ENCODE results near the gene CDK6. TPM values are rescaled to one million over a fixed set of nuclear protein-coding genes. Genes with fewer than 3 reads are reported as not detected.
A peak's percentile ranks its signal among the peaks of the same experiment; 100 is the strongest.

CDK6 gene
- total and polyA plus RNA-seq, 10 of the 15 experiments (the other 5 are each of a cell fraction or from before 2014, with no cell fraction given): 8.0 to 118 (median 45.8) TPM

DNA sequence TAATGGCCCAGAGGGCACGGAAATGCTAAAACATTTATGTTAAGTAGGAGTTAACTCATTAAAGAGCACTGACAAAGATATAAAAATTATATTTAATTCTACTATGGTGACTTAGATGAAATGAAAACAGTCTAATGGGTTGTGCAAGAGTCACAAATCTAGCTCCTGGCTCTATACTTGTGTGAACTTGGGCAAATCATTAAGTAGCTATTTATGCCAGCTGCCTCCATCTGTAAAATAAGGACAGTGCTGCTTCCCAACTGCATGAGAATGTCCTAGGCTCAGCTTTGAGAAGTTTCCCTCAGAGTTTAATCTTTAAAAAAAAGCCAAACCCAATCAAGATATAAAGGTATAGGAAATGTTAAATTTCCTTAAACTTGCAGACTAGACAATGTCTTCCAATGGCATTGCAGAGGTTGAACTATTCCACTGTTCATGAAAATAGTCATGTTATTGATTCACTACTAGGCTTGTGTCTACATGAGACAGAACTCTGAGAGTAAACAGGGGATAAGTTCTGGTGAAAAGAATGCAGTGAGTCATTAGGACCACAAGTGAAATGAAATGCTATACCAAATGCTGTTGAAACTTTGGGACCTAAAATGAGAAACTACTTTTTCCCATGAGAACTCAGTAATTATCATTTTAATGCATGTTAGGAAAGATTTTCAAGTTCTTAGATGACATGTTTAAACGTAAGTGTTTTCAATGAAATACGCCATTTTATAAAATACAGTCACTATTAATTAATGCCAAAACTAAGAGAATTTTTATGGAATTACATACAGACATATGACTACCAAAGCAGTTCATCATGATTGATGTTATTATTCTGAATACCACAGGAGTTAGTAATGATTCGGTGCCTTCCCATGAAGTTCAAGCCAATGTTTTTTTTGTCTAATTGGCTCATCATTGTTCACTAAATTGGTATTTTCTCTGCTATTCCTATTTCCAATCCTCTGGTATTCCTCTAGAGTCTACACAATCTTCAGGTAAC is 84.2 kb downstream of the CDK6 start:
- no peak overlapping the region for H3K27ac ChIP-seq (ENCODE audit: control insufficient read depth, insufficient read depth)
- intact Hi-C loops (cut with micrococcal nuclease; ENCODE audit: unreplicated experiment) (no loop called here), in situ Hi-C loops (cut with MboI) (no loop called here)
- FAIRE-seq (peak; percentile 41), DNase-seq (ENCODE audit: low read depth, low spot score) (no peak), ATAC-seq (no peak)
- H3K4me3 ChIP-seq: no peak overlapping the region
- H3K9me3 ChIP-seq (replicated peaks; ENCODE audit: control insufficient read depth, insufficient read depth, low read length): no peaks in the 10 kb centered on the region; the same call in 2 of the 3 replicates
- peaks cover 0 to 1% of the 10 kb centered on the region in 2 experiments; a peak in 3 of 4 replicates for H3K36me3 ChIP-seq (ENCODE audit: control insufficient read depth in 2 of 2, insufficient read depth in 2 of 2, low read length in 1 of 2)
- ChIA-PET POLR2A (no interaction called here), RAD21 (ENCODE audit: unreplicated experiment) (no interaction called here), CTCF (no interaction called here), SMC1A (ENCODE audit: uncharacterized antibody, unreplicated experiment) (interaction anchor here (0.6 to 1.0 kb wide), 2 partner anchors 14 to 49 kb away, joined by 3 to 4 read pairs; no protein-coding TSS in a partner anchor)
- TF ChIP-seq NKRF (conservative IDR thresholded peaks at IDR 0.05): no peak
- no peak for TF ChIP-seq ZNF592 (IDR thresholded peaks at IDR 0.05)
- TF ChIP-seq PAX5 (IDR thresholded peaks at IDR 0.05; ENCODE audit: borderline replicate concordance, low read depth, low read length): no peak
- TF ChIP-seq CBFB (IDR thresholded peaks at IDR 0.05; ENCODE audit: low read depth): no peak
- no peak for TF ChIP-seq RAD21 (IDR thresholded peaks at IDR 0.05; ENCODE audit: insufficient read depth, low read depth, low read length)
- TF ChIP-seq RBBP5 (conservative IDR thresholded peaks at IDR 0.05): no peak
- TF ChIP-seq IRF3 (IDR thresholded peaks at IDR 0.05): no peak
- TF ChIP-seq CHD2 (IDR thresholded peaks at IDR 0.05; ENCODE audit: borderline replicate concordance, low read depth, low read length): no peak
- no peak for TF ChIP-seq RB1 (IDR thresholded peaks at IDR 0.05; ENCODE audit: borderline replicate concordance)
- no peak for TF ChIP-seq BCL11A (IDR thresholded peaks at IDR 0.05; ENCODE audit: low read depth, low read length)
- no peak for TF ChIP-seq SUZ12 (IDR thresholded peaks at IDR 0.05; ENCODE audit: unreplicated experiment)
- no peak for TF ChIP-seq EP300 (IDR thresholded peaks at IDR 0.05; ENCODE audit: borderline replicate concordance in 1 of 2, control insufficient read depth in 1 of 2, low read depth in 2 of 2, low read length in 2 of 2)
- no peaks in the 10 kb centered on the region for H3K27me3 ChIP-seq (replicated peaks in 1 of 2; ENCODE audit: control insufficient read depth in 2 of 2, insufficient read depth in 2 of 2, low read length in 1 of 2)
- no peaks in the 10 kb centered on the region for H4K20me1 ChIP-seq (ENCODE audit: control insufficient read depth, insufficient read depth)
- H3K9ac ChIP-seq (ENCODE audit: control insufficient read depth, insufficient read depth, low read length): no peak overlapping the region
- H3K4me2 ChIP-seq (ENCODE audit: control insufficient read depth, insufficient read depth): no peak overlapping the region
- H2AFZ ChIP-seq (ENCODE audit: control insufficient read depth, low read depth, low read length): no peak overlapping the region
- BruUV-seq (replicated peaks): no TSS peak
- peaks cover 12% of the 10 kb centered on the region for H3K79me2 ChIP-seq (ENCODE audit: control insufficient read depth, insufficient read depth, low read length)
- peaks cover 9% of the 10 kb centered on the region for H3K4me1 ChIP-seq (ENCODE audit: control insufficient read depth, insufficient read depth, low read length)
- WGBS (ENCODE audit: insufficient coverage, insufficient replicate concordance, low lambda C conversion rate, missing lambda C conversion rate): 100% methylated on average over 4 of the region's 4 CpGs

Measured in GM12878 (cell line).